Sigmoid colon (tissue), 7 donors: ENCODE measurements around the gene NPPA. TPM values are rescaled to one million over a fixed set of nuclear protein-coding genes. Genes with fewer than 3 reads are reported as not detected.

Experiments
- DNase-seq: peaks from one replicate; pipeline ENCODE4 v3.0.0-alpha.2; 2019
- H3K27ac ChIP-seq, 4 donors: fragments of 200-600 bp; sonication (generic); one replicate each; pipeline ENCODE4 v1.5.1; 2016 to 2019; ENCODE audit warnings: mild to moderate bottlenecking in 1 of 4
- H3K27me3 ChIP-seq, 3 donors: fragments of 200-600 bp; sonication (generic); one replicate each; pipeline ENCODE4 v1.5.1; 2019; ENCODE audit warnings: mild to moderate bottlenecking in 1 of 3
- H3K36me3 ChIP-seq, 4 donors: fragments of 200-600 bp; sonication (generic); one replicate each; pipeline ENCODE4 v1.5.1; 2016 to 2019
- H3K4me1 ChIP-seq, 4 donors: fragments of 200-600 bp; sonication (generic); one replicate each; pipeline ENCODE4 v1.5.1; 2017 to 2019
- H3K4me3 ChIP-seq, 4 donors: fragments of 200-600 bp; sonication (generic); one replicate each; pipeline ENCODE4 v1.5.1; 2017 to 2019; ENCODE audit warnings: mild to moderate bottlenecking in 2 of 4, moderate library complexity in 1 of 4
- H3K9me3 ChIP-seq, 4 donors: fragments of 200-600 bp in 3 of 4; sonication (generic) in 3 of 4; one replicate each; pipeline versions ENCODE4 v1.5.1 to v1.6.1; 2013 to 2019
- CTCF ChIP-seq, 4 experiments: fragments of 450-650 bp in 3 of 4; fragments of 200-600 bp in 1 of 4; IDR thresholded peaks; one replicate each; pipeline ENCODE4 v1.5.1; 2016 to 2019; ENCODE audit warnings: antibody characterized with exemption in 4 of 4, mild to moderate bottlenecking in 3 of 4, moderate library complexity in 2 of 4
- EP300 ChIP-seq, 4 donors: sonication (generic); formaldehyde crosslinking; IDR thresholded peaks; one replicate each; pipeline ENCODE4 v1.6.1; 2017; ENCODE audit warnings: antibody characterized with exemption in 4 of 4
- POLR2A ChIP-seq, 2 donors: fragments of 450-650 bp; IDR thresholded peaks; one replicate each; pipeline ENCODE4 v1.6.1; 2016; ENCODE audit warnings: antibody characterized with exemption in 2 of 2, mild to moderate bottlenecking in 2 of 2, moderate library complexity in 2 of 2
- POLR2AphosphoS5 ChIP-seq, 4 donors: sonication (generic); formaldehyde crosslinking; IDR thresholded peaks; one replicate each; pipeline ENCODE4 v1.6.1; 2017; ENCODE audit warnings: antibody characterized with exemption in 4 of 4
- WGBS, 2 donors: extraction: QIAGEN DNeasy Blood & Tissue Kit; methylation state at CpG; one replicate each; pipeline ENCODE4 v1.1.7; 2013; 5-methylcytosine and 5-hydroxymethylcytosine counted together
- intact Hi-C: fragments of 100-400 bp; cut with DNase I; formaldehyde crosslinking; loops from one replicate; pipeline ENCODE4 v1.15.1; 2023
- polyA plus RNA-seq, 3 donors: library from polyadenylated mRNA; stranded (reverse); fragments of 200-250 nt; gene quantifications; one replicate each; pipeline ENCODE4 v1.2.3, GENCODE V29; 2013
- total RNA-seq, 4 donors: library from RNA; depleted of rRNA; stranded (reverse); fragments of >200 nt; gene quantifications; one replicate each; pipeline ENCODE4 v1.1.0, GENCODE V29; 2016
- donor health status: healthy with polysubstance abuse.
- donor health status: Bipolar disorder and iron deficiency.
- donor health status: healthy.

NPPA gene
- total and polyA plus RNA-seq, 7 donors: 0.92 to 8.6 TPM; not detected in 5

- TF ChIP-seq POLR2A (IDR thresholded peaks at IDR 0.05): no peak
- no peak for TF ChIP-seq CTCF (IDR thresholded peaks at IDR 0.05)
- no peak for TF ChIP-seq POLR2AphosphoS5 (IDR thresholded peaks at IDR 0.05)
- TF ChIP-seq EP300 (IDR thresholded peaks at IDR 0.05): no peak
- DNase-seq: peak; percentile 56
- no peak overlapping the region for H3K27ac ChIP-seq
- H3K36me3 ChIP-seq: peaks cover 31 to 98% (median 73%) of the 10 kb centered on the region in 4 donors
- no peaks in the 10 kb centered on the region for H3K27me3 ChIP-seq
- WGBS, 2 donors: 95% methylated on average over 19 of the region's 19 CpGs
- H3K4me3 ChIP-seq: no peak overlapping the region
- intact Hi-C loops: no loop called here
- H3K9me3 ChIP-seq: no peaks in the 10 kb centered on the region
- H3K4me1 ChIP-seq: no peaks in the 10 kb centered on the region
These were observed 19.1 kb downstream of the NPPA start for GRCh38 chr1:11828511-11828910.

GRCh38 chr1:11826946-11827345, 20.6 kb downstream of the NPPA start:
- WGBS, 2 donors: 95 to 96% methylated on average over 9 of the region's 9 CpGs
- intact Hi-C loops: no loop called here
- TF ChIP-seq CTCF (IDR thresholded peaks at IDR 0.05) (no peak), EP300 (IDR thresholded peaks at IDR 0.05) (no peak), POLR2A (IDR thresholded peaks at IDR 0.05) (no peak), POLR2AphosphoS5 (IDR thresholded peaks at IDR 0.05) (no peak)
- Histone ChIP-seq H3K4me3 (no peak overlapping the region), H3K36me3 (peaks cover 31 to 98% (median 74%) of the 10 kb centered on the region in 4 donors), H3K9me3 (no peaks in the 10 kb centered on the region), H3K27ac (no peak overlapping the region), H3K27me3 (no peaks in the 10 kb centered on the region), H3K4me1 (no peaks in the 10 kb centered on the region)
- DNase-seq: peak; percentile 29

- Histone ChIP-seq H3K27me3 (no peaks in the 10 kb centered on the region), H3K36me3 (peaks cover 30 to 100% (median 71%) of the 10 kb centered on the region in 4 donors), H3K9me3 (no peaks in the 10 kb centered on the region), H3K4me1 (no peaks in the 10 kb centered on the region), H3K27ac (no peak overlapping the region), H3K4me3 (no peak overlapping the region)
- 94% methylated on average over 7 of the region's 7 CpGs for WGBS, 2 donors
- no peak for TF ChIP-seq POLR2A (IDR thresholded peaks at IDR 0.05)
- TF ChIP-seq EP300 (IDR thresholded peaks at IDR 0.05): no peak
- no peak for TF ChIP-seq POLR2AphosphoS5 (IDR thresholded peaks at IDR 0.05)
- no peak for TF ChIP-seq CTCF (IDR thresholded peaks at IDR 0.05)
- intact Hi-C loops: no loop called here
- peak; percentile 44 for DNase-seq
These were observed 22.5 kb downstream of the NPPA start for GRCh38 chr1:11825131-11825530.

- TF ChIP-seq EP300 (IDR thresholded peaks at IDR 0.05) (no peak), POLR2AphosphoS5 (IDR thresholded peaks at IDR 0.05) (no peak), POLR2A (IDR thresholded peaks at IDR 0.05) (no peak), CTCF (IDR thresholded peaks at IDR 0.05) (no peak)
- H3K36me3 ChIP-seq: peaks cover 34 to 100% (median 66%) of the 10 kb centered on the region in 4 donors
- WGBS, 2 donors: 94% methylated on average over 17 of the region's 17 CpGs
- no peaks in the 10 kb centered on the region for H3K9me3 ChIP-seq
- H3K27ac ChIP-seq: no peak overlapping the region
- peak; percentile 66 for DNase-seq
- no peaks in the 10 kb centered on the region for H3K27me3 ChIP-seq
- no peaks in the 10 kb centered on the region for H3K4me1 ChIP-seq
- H3K4me3 ChIP-seq: no peak overlapping the region
- intact Hi-C loops: no loop called here
These were observed 24.0 kb downstream of the NPPA start for GRCh38 chr1:11823366-11824137.
